Gastrocnemius medialis (tissue), 4 donors: ENCODE data around the gene DUSP22. TPM values are rescaled to one million over a fixed set of nuclear protein-coding genes. Genes with fewer than 3 reads are reported as not detected.

ENCODE experiments used
- ATAC-seq, 2 donors: fragments of 150-250 bp; one replicate each; pipeline ENCODE4 v1.9.1; 2016
- DNase-seq, 2 donors: peaks; one replicate each; pipeline ENCODE4 v3.0.0-alpha.2; 2019
- H3K27ac ChIP-seq, 4 donors: fragments of 200-600 bp; sonication (generic); 1 replicate in 1 of 4; 2 replicates in 3 of 4; pipeline ENCODE4 v1.5.1; 2016 to 2018; ENCODE audit warnings: mild to moderate bottlenecking in 2 of 4, moderate library complexity in 1 of 4
- H3K27me3 ChIP-seq, 3 donors: fragments of 200-600 bp; sonication (generic) in 2 of 3; 1 replicate in 1 of 3; 2 replicates in 2 of 3; pipeline versions ENCODE4 v1.5.1 to v1.6.0; 2016 to 2019; ENCODE audit warnings: mild to moderate bottlenecking in 1 of 3, moderate library complexity in 1 of 3
- H3K36me3 ChIP-seq, 2 donors: fragments of 200-600 bp; sonication (generic) in 1 of 2; one replicate each; pipeline ENCODE4 v1.5.1; 2017 to 2018
- H3K4me1 ChIP-seq, 2 donors: fragments of 200-600 bp; sonication (generic) in 1 of 2; one replicate each; pipeline ENCODE4 v1.5.1; 2016 to 2017; ENCODE audit warnings: mild to moderate bottlenecking in 2 of 2
- H3K4me3 ChIP-seq, 4 donors: fragments of 200-600 bp; sonication (generic) in 3 of 4; 1 replicate in 1 of 4; 2 replicates in 3 of 4; pipeline ENCODE4 v1.5.1; 2016 to 2019; ENCODE audit warnings: mild to moderate bottlenecking in 2 of 4
- H3K9me3 ChIP-seq, 3 donors: fragments of 200-600 bp; sonication (generic) in 2 of 3; 1 replicate in 1 of 3; 2 replicates in 2 of 3; pipeline ENCODE4 v1.5.1; 2016 to 2019
- POLR2A ChIP-seq, 2 donors: fragments of 450-650 bp; IDR thresholded peaks; one replicate each; pipeline ENCODE4 v1.6.1; 2017; ENCODE audit warnings: antibody characterized with exemption in 2 of 2, mild to moderate bottlenecking in 2 of 2, moderate library complexity in 2 of 2
- in situ Hi-C, 4 donors: fragments of 200-750 bp; cut with MboI; loops; one replicate each; pipeline versions ENCODE4 v1.15.0 to v1.8.0; 2017; ENCODE audit warnings: low sequenced_read_pairs in 4 of 4
- intact Hi-C: fragments of 100-400 bp; cut with DNase I; formaldehyde crosslinking; loops from one replicate; pipeline ENCODE4 v1.15.1; 2023; ENCODE audit warnings: low total_unique reads
- total RNA-seq, 4 donors: library from RNA; depleted of rRNA; stranded (reverse); fragments of >200 nt; gene quantifications; one replicate each; pipeline versions ENCODE4 v1.1.0 to v1.2.3, GENCODE V29; 2016
- TF ChIP-seq, protein P1 (sequence below), 5 experiments: fragments of 450-650 bp in 3 of 5; fragments of 200-600 bp in 2 of 5; sonication (generic) in 2 of 5; IDR thresholded peaks in 4 of 5; conservative IDR thresholded peaks in 1 of 5; 1 replicate in 4 of 5; 2 replicates in 1 of 5; pipeline ENCODE4 v1.5.1; 2016 to 2019; ENCODE audit warnings: antibody characterized with exemption in 5 of 5, mild to moderate bottlenecking in 3 of 5, moderate library complexity in 3 of 5

The DUSP22 gene
- total RNA-seq, 4 donors from 2014 or later: 53.4 to 70.7 (median 61.3) TPM

GRCh38 chr6:318243-318890, 26.1 kb downstream of the DUSP22 start:
- H3K4me1 ChIP-seq: no peaks in the 10 kb centered on the region
- ATAC-seq: no peak

DNA sequence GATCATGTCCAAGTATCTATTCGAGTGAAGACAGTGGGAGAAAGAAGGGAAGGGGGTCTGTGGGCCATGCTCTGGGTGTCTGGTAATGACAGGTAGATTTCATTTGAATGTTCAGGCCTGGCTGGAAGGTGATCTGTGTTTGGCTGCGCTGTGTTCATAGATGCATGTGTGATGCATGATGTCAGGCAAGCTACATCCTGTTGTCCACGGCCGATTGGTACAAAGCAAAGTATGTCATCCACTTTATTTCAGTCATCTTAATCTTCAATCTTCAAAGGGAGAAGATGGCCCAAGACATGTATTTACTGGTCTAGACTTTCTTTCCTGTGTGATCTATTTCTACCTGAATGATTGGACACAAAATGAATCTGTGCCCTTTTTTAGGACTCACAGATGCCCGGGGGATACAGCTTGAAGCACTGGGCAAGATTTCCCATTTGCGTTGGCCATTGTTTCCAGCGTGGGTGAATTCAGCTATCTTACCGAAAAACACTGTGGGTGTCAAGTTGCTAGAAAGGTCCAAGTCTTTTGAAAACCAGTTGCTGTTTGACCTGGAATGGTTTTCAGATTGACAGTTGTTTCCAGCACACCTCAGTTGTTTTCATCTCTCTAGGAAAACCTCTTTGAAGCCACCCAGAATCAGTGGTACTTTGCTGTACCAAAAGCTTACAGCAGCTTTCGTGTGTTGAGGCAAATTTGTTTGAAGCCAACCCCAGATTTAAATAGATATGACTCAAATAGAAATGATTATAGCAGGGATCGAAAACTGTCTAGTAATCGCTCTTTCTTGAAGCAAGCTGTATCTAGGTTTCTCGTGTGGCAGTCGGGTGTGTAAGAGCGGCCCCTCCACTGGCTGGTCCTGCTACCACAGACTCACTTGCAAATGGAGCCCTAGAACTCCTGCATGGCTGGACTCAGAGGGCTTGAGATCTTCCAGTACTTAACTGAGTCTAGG, 27.2 kb downstream of the DUSP22 start:
- no peak for ATAC-seq
- Histone ChIP-seq H3K27me3 (no peaks in the 10 kb centered on the region), H3K4me3 (no peak overlapping the region), H3K36me3 (no peaks in the 10 kb centered on the region), H3K9me3 (no peaks in the 10 kb centered on the region), H3K27ac (no peak overlapping the region), H3K4me1 (no peaks in the 10 kb centered on the region)
- intact Hi-C loops: no loop called here
- in situ Hi-C loops: no loop called here
- no peak for DNase-seq
- TF ChIP-seq, protein P1, sequence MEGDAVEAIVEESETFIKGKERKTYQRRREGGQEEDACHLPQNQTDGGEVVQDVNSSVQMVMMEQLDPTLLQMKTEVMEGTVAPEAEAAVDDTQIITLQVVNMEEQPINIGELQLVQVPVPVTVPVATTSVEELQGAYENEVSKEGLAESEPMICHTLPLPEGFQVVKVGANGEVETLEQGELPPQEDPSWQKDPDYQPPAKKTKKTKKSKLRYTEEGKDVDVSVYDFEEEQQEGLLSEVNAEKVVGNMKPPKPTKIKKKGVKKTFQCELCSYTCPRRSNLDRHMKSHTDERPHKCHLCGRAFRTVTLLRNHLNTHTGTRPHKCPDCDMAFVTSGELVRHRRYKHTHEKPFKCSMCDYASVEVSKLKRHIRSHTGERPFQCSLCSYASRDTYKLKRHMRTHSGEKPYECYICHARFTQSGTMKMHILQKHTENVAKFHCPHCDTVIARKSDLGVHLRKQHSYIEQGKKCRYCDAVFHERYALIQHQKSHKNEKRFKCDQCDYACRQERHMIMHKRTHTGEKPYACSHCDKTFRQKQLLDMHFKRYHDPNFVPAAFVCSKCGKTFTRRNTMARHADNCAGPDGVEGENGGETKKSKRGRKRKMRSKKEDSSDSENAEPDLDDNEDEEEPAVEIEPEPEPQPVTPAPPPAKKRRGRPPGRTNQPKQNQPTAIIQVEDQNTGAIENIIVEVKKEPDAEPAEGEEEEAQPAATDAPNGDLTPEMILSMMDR (IDR thresholded peaks at IDR 0.05 in 4 of 5, conservative IDR thresholded peaks at IDR 0.05 in 1 of 5): no peak
- TF ChIP-seq POLR2A (IDR thresholded peaks at IDR 0.05): no peak

More at GRCh38 chr6:318243-318890, 26.1 kb downstream of the DUSP22 start:
- H3K4me3 ChIP-seq: no peak overlapping the region
- H3K27ac ChIP-seq: no peak overlapping the region
- intact Hi-C loops: no loop called here
- no peaks in the 10 kb centered on the region for H3K9me3 ChIP-seq
- no peak for DNase-seq
- H3K27me3 ChIP-seq: no peaks in the 10 kb centered on the region
- TF ChIP-seq, protein P1 (IDR thresholded peaks at IDR 0.05 in 4 of 5, conservative IDR thresholded peaks at IDR 0.05 in 1 of 5): no peak
- TF ChIP-seq POLR2A (IDR thresholded peaks at IDR 0.05): no peak
- H3K36me3 ChIP-seq: no peaks in the 10 kb centered on the region
- in situ Hi-C loops: no loop called here

- H3K9me3 ChIP-seq: no peaks in the 10 kb centered on the region
- no peaks in the 10 kb centered on the region for H3K36me3 ChIP-seq
- no peak for DNase-seq
- in situ Hi-C loops: no loop called here
- TF ChIP-seq POLR2A (IDR thresholded peaks at IDR 0.05): no peak
- TF ChIP-seq, protein P1 (IDR thresholded peaks at IDR 0.05 in 4 of 5, conservative IDR thresholded peaks at IDR 0.05 in 1 of 5): no peak
- H3K27ac ChIP-seq: no peak overlapping the region
- no peaks in the 10 kb centered on the region for H3K4me1 ChIP-seq
- no peak for ATAC-seq
- no peak overlapping the region for H3K4me3 ChIP-seq
- H3K27me3 ChIP-seq: no peaks in the 10 kb centered on the region
- intact Hi-C loops: no loop called here
Measured at GRCh38 chr6:320351-321157, 28.3 kb downstream of the DUSP22 start.

- Histone ChIP-seq H3K27ac (no peak overlapping the region), H3K4me3 (no peak overlapping the region), H3K36me3 (no peaks in the 10 kb centered on the region), H3K4me1 (no peaks in the 10 kb centered on the region), H3K9me3 (no peaks in the 10 kb centered on the region), H3K27me3 (no peaks in the 10 kb centered on the region)
- DNase-seq (no peak), ATAC-seq (no peak)
- intact Hi-C loops: no loop called here
- no peak for TF ChIP-seq POLR2A (IDR thresholded peaks at IDR 0.05)
- TF ChIP-seq, protein P1 (IDR thresholded peaks at IDR 0.05 in 4 of 5, conservative IDR thresholded peaks at IDR 0.05 in 1 of 5): no peak
- in situ Hi-C loops: no loop called here
Measured at GRCh38 chr6:321158-321438, 28.8 kb downstream of the DUSP22 start.
